ENCODE data around the gene KLHL14. TPM values are rescaled to one million over a fixed set of nuclear protein-coding genes. Genes with fewer than 3 reads are reported as not detected.

KLHL14 gene
- total RNA-seq, 1 donor = not detected

GRCh38 chr18:32634876-32635431 lies 137.9 kb downstream of the KLHL14 start:
- DNase-seq (ENCODE audit: low read depth) = no peak
- TF ChIP-seq CTCF (IDR thresholded peaks at IDR 0.05; ENCODE audit: insufficient read depth, low read length) = no peak
- no peak overlapping the region for H3K4me3 ChIP-seq (ENCODE audit: low read depth, low read length)

- DNase-seq (ENCODE audit: low read depth) = no peak
- TF ChIP-seq CTCF (IDR thresholded peaks at IDR 0.05; ENCODE audit: insufficient read depth, low read length) = no peak
- H3K4me3 ChIP-seq (ENCODE audit: low read depth, low read length) = no peak overlapping the region
Observed at GRCh38 chr18:32629981-32630700, 142.7 kb downstream of the KLHL14 start.

- no peak for DNase-seq (ENCODE audit: low read depth)
Observed at GRCh38 chr18:32629292-32629691, 143.5 kb downstream of the KLHL14 start.

GRCh38 chr18:32624182-32624723 lies 148.6 kb downstream of the KLHL14 start:
- TF ChIP-seq CTCF (IDR thresholded peaks at IDR 0.05; ENCODE audit: insufficient read depth, low read length) = no peak
- DNase-seq (ENCODE audit: low read depth) = no peak

More at GRCh38 chr18:32629292-32629691, 143.5 kb downstream of the KLHL14 start:
- no peak for TF ChIP-seq CTCF (IDR thresholded peaks at IDR 0.05; ENCODE audit: insufficient read depth, low read length)
- no peak overlapping the region for H3K4me3 ChIP-seq (ENCODE audit: low read depth, low read length)

GRCh38 chr18:32623563-32623962 lies 149.3 kb downstream of the KLHL14 start:
- no peak for DNase-seq (ENCODE audit: low read depth)

More at GRCh38 chr18:32624182-32624723, 148.6 kb downstream of the KLHL14 start:
- no peak overlapping the region for H3K4me3 ChIP-seq (ENCODE audit: low read depth, low read length)

More at GRCh38 chr18:32623563-32623962, 149.3 kb downstream of the KLHL14 start:
- H3K4me3 ChIP-seq (ENCODE audit: low read depth, low read length) = no peak overlapping the region
- no peak for TF ChIP-seq CTCF (IDR thresholded peaks at IDR 0.05; ENCODE audit: insufficient read depth, low read length)

Small RNA genes within 50 kb of the gene (small RNA-seq; reads per million reads assigned to genes)
- not detected for gene AC012123.2
